ENCODE data around the gene ERC2.
A peak's percentile ranks its signal among the peaks of the same experiment; 100 is the strongest.
"Not testable (repeated sequence)": the region's sequence is repeated elsewhere in the genome, so short reads cannot be mapped to it uniquely, and the experiment has no call there.

The ERC2 gene

DNA sequence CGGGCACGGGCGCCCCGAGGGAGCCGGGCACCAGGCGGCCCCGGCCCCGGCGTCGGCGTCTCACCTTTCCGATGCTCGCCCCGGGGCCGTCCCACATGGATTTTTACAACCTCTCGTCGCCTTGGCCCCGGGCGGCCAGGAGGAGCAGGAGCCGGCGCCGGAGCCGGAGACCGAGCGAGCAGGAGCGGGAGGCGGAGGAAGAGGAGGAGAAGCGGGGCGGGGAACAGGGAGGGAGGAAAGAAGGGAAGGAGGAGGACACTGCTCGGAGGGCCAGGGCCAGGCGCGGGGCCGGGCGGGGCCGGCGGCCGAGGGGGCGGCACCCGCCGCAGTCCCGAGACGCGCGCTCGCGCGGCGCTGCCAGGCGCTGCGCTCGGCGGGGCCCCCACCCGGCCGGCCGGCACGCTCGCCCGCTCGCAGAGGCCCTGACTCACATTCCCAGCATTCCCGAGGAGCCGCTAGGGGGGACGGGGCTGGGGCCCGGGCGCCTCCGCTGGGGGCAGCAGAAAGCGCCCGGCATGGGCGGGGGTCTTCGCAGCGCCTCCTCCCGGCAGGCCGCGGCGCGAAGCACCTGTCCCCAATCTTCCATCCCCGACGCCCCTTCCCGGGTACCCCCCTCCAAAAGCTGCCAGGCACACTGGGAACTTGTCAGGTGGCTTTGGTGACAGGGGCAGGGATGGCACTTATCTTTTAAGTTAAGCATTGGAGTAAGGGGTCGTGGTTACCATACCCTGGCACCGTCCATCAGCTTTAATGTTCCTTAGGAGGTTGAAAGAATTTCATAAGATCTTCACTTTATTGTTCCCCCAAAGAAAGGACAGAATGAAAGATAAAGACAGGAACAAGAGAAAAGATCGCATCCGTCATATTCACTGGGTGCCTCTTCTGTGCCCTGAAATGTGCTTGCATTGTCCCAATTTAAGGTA is at the start of gene ERC2:
Gene ERC2, minus strand, starts transcription at position 284 of the 923 bp plus-strand sequence.
- TF ChIP-seq CTCF (conservative IDR thresholded peaks at IDR 0.05; ENCODE audit: low read length), result no peak
- H3K4me3 ChIP-seq (ENCODE audit: low read length), result peak within 1 kb of the TSS; percentile 37
- DNase-seq (ENCODE audit: low read depth), result peak; percentile 9

GRCh38 chr3:56502738-56503137 is 34.5 kb upstream of the ERC2 start:
- DNase-seq (ENCODE audit: low read depth), result no peak
- no peak for TF ChIP-seq CTCF (conservative IDR thresholded peaks at IDR 0.05; ENCODE audit: low read length)
- H3K4me3 ChIP-seq (ENCODE audit: low read length), result no peak overlapping the region

DNA sequence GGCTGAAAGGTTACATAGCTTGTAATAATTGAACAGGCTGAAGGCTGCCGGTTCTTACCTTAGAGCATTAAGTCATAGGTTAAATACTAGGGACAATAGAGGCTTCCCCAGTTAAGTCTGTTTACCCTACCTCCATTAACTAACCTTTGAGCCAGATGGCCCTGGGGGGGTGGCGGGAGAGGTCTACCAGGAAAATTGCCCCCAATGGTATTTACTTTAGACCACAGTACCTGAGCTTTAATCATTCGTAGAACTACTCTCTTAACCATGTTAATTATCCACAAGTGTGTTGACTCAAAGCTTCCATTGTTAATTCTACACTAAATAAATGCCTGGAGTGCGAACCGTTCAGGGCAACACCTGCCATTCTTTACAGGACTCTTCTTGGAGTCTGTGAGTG is 28.1 kb upstream of the ERC2 start:
- DNase-seq (ENCODE audit: low read depth); H3K4me3 ChIP-seq (ENCODE audit: low read length): not testable (repeated sequence)

- peak; percentile 95 for TF ChIP-seq CTCF (conservative IDR thresholded peaks at IDR 0.05; ENCODE audit: low read length)
- peak; percentile 79 for DNase-seq (ENCODE audit: low read depth)
- H3K4me3 ChIP-seq (ENCODE audit: low read length), result no peak overlapping the region
Measured at GRCh38 chr3:56494679-56495322, 26.5 kb upstream of the ERC2 start.

- H3K4me3 ChIP-seq (ENCODE audit: low read length), result no peak overlapping the region
- TF ChIP-seq CTCF (conservative IDR thresholded peaks at IDR 0.05; ENCODE audit: low read length), result no peak
- no peak for DNase-seq (ENCODE audit: low read depth)
Measured at GRCh38 chr3:56491566-56491965, 23.3 kb upstream of the ERC2 start.

GRCh38 chr3:56488812-56489600 is 20.7 kb upstream of the ERC2 start:
- no peak for DNase-seq (ENCODE audit: low read depth)
- no peak overlapping the region for H3K4me3 ChIP-seq (ENCODE audit: low read length)
- TF ChIP-seq CTCF (conservative IDR thresholded peaks at IDR 0.05; ENCODE audit: low read length), result no peak

GRCh38 chr3:56484525-56485032 is 16.3 kb upstream of the ERC2 start:
- no peak overlapping the region for H3K4me3 ChIP-seq (ENCODE audit: low read length)
- TF ChIP-seq CTCF (conservative IDR thresholded peaks at IDR 0.05; ENCODE audit: low read length), result no peak
- DNase-seq (ENCODE audit: low read depth), result no peak
